Measurements from ENCODE around the gene ZNF57. TPM values are rescaled to one million over a fixed set of nuclear protein-coding genes. Genes with fewer than 3 reads are reported as not detected.
"Not testable (repeated sequence)": the region's sequence is repeated elsewhere in the genome, so short reads cannot be mapped to it uniquely, and the experiment has no call there.

Gene ZNF57
- total RNA-seq, 4 donors from 2014 or later, result 3.2 to 7.7 (median 5.3) TPM

GRCh38 chr19:2927032-2927430 lies 26.3 kb downstream of the ZNF57 start:
- intact Hi-C loops (cut with DNase I; ENCODE audit: low total_unique reads), result no loop called here
- Histone ChIP-seq H3K27ac (no peak overlapping the region), H3K4me1 (no peaks in the 10 kb centered on the region), H3K36me3 (no peaks in the 10 kb centered on the region), H3K9me3 (no peaks in the 10 kb centered on the region), H3K27me3 (no peaks in the 10 kb centered on the region), H3K4me3 (no peak overlapping the region)
- TF ChIP-seq, protein P1, sequence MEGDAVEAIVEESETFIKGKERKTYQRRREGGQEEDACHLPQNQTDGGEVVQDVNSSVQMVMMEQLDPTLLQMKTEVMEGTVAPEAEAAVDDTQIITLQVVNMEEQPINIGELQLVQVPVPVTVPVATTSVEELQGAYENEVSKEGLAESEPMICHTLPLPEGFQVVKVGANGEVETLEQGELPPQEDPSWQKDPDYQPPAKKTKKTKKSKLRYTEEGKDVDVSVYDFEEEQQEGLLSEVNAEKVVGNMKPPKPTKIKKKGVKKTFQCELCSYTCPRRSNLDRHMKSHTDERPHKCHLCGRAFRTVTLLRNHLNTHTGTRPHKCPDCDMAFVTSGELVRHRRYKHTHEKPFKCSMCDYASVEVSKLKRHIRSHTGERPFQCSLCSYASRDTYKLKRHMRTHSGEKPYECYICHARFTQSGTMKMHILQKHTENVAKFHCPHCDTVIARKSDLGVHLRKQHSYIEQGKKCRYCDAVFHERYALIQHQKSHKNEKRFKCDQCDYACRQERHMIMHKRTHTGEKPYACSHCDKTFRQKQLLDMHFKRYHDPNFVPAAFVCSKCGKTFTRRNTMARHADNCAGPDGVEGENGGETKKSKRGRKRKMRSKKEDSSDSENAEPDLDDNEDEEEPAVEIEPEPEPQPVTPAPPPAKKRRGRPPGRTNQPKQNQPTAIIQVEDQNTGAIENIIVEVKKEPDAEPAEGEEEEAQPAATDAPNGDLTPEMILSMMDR (IDR thresholded peaks at IDR 0.05), result no peak
- TF ChIP-seq POLR2A (IDR thresholded peaks at IDR 0.05), result no peak
- DNase-seq, result no peak

- H3K27me3 ChIP-seq, result no peaks in the 10 kb centered on the region
- DNase-seq, result no peak
- TF ChIP-seq, protein P1 (IDR thresholded peaks at IDR 0.05), result no peak
- no peak for TF ChIP-seq POLR2A (IDR thresholded peaks at IDR 0.05)
- no peak overlapping the region for H3K4me3 ChIP-seq
- no peaks in the 10 kb centered on the region for H3K4me1 ChIP-seq
- intact Hi-C loops (cut with DNase I; ENCODE audit: low total_unique reads), result no loop called here
- H3K27ac ChIP-seq, result no peak overlapping the region
- H3K36me3 ChIP-seq, result no peaks in the 10 kb centered on the region
- peaks cover 0 to 19% of the 10 kb centered on the region in 2 donors for H3K9me3 ChIP-seq
Observed at GRCh38 chr19:2933490-2933910, 32.8 kb downstream of the ZNF57 start.

- H3K4me3 ChIP-seq; intact Hi-C loops (cut with DNase I; ENCODE audit: low total_unique reads); H3K36me3 ChIP-seq; H3K4me1 ChIP-seq; H3K27me3 ChIP-seq; H3K27ac ChIP-seq; DNase-seq: not testable (repeated sequence)
- H3K9me3 ChIP-seq, result peaks cover 0 to 19% of the 10 kb centered on the region in 2 donors
Observed at GRCh38 chr19:2935863-2936262, 35.1 kb downstream of the ZNF57 start.

- Histone ChIP-seq H3K4me1 (peaks cover 4 to 6% of the 10 kb centered on the region in 2 donors), H3K27ac (no peak overlapping the region), H3K27me3 (no peaks in the 10 kb centered on the region), H3K4me3 (no peak overlapping the region), H3K9me3 (no peaks in the 10 kb centered on the region), H3K36me3 (no peaks in the 10 kb centered on the region)
- no peak for DNase-seq
- TF ChIP-seq, protein P1 (IDR thresholded peaks at IDR 0.05), result no peak
- no peak for TF ChIP-seq POLR2A (IDR thresholded peaks at IDR 0.05)
- intact Hi-C loops (cut with DNase I; ENCODE audit: low total_unique reads), result no loop called here
Observed at GRCh38 chr19:2942928-2943640, 42.4 kb downstream of the ZNF57 start.

DNA sequence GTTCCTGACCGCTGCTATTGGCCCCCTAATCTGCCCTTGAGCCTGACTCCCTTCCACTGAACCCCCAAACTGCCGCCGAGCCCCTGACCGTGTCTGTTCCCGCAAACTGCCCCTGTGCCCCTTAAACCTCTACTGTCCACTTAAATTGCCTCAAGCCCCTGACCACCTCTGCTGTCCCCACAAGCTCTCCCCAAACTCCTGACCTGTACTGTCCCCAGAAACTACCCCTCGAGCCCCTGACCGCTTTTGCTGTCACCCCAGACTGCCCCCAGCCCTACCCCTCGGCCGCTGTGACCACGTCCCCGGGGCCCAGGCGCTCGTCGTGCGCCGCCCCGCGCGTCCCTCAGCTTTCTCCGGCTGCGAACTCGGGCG lies 43.7 kb downstream of the ZNF57 start:
- DNase-seq, result no peak
- Histone ChIP-seq H3K36me3 (no peaks in the 10 kb centered on the region), H3K4me3 (peak overlapping the region; percentile 86 to 96), H3K9me3 (no peaks in the 10 kb centered on the region), H3K4me1 (peaks cover 4 to 6% of the 10 kb centered on the region in 2 donors), H3K27ac (peak overlapping the region; percentile 58 to 76), H3K27me3 (no peaks in the 10 kb centered on the region)
- intact Hi-C loops (cut with DNase I; ENCODE audit: low total_unique reads), result no loop called here
- TF ChIP-seq, protein P1 (IDR thresholded peaks at IDR 0.05), result no peak
- TF ChIP-seq POLR2A (IDR thresholded peaks at IDR 0.05), result no peak

All from uterus (tissue), 4 donors.